ENCODE data around the gene SGCA.

The SGCA gene

GRCh38 chr17:50149417-50150353 is 16.1 kb upstream of the SGCA start:
- peak; percentile 46 to 56 for DNase-seq

- DNase-seq = no peak
Observed at GRCh38 chr17:50150354-50151040, 15.3 kb upstream of the SGCA start, which contains the start of gene PPP1R9B. Gene PPP1R9B (minus strand): TSS chr17:50150677. CDS start chr17:50150513, 164 bp downstream.

GRCh38 chr17:50151041-50151936 is 14.5 kb upstream of the SGCA start:
- DNase-seq = peak; percentile 82

GRCh38 chr17:50151937-50152547 is 13.8 kb upstream of the SGCA start:
- DNase-seq = peak in 1 of 2 donors; percentile 44

- no peak for DNase-seq
Observed at GRCh38 chr17:50152736-50153135, 13.1 kb upstream of the SGCA start.

- DNase-seq = no peak
Observed at GRCh38 chr17:50153650-50154575, 11.9 kb upstream of the SGCA start.

- DNase-seq = no peak
Observed at GRCh38 chr17:50154604-50155003, 11.2 kb upstream of the SGCA start.

GRCh38 chr17:50155115-50155819 is 10.5 kb upstream of the SGCA start:
- no peak for DNase-seq

- no peak for DNase-seq
Observed at GRCh38 chr17:50157891-50158290, 7.9 kb upstream of the SGCA start.

GRCh38 chr17:50161023-50161910 is 4.5 kb upstream of the SGCA start:
- peak; percentile 95 for DNase-seq

- DNase-seq = no peak
Observed at GRCh38 chr17:50161911-50162288, 3.9 kb upstream of the SGCA start.

- no peak for DNase-seq
Observed at GRCh38 chr17:50162466-50163254, 3.1 kb upstream of the SGCA start.

- DNase-seq = no peak
Observed at GRCh38 chr17:50163843-50164696, 1.7 kb upstream of the SGCA start.

- DNase-seq = no peak
Observed at GRCh38 chr17:50164697-50164988, 1.2 kb upstream of the SGCA start.

GRCh38 chr17:50165066-50165465 is 739 bp upstream of the SGCA start:
- no peak for DNase-seq

GRCh38 chr17:50165466-50165865 is 339 bp upstream of the SGCA start:
- DNase-seq = no peak

- DNase-seq = no peak
Observed at GRCh38 chr17:50166518-50167181, 845 bp downstream of the SGCA start.
